DOHH2 (cell line): ENCODE results near the gene ETV6.

ENCODE experiments used
- H3F3A ChIP-seq: fragments of 200-600 bp; sonication (generic), shearing (Covaris generic); 2 replicates; pipeline ENCODE4 v1.6.0; 2016; ENCODE audit warnings: antibody characterized with exemption, mild to moderate bottlenecking; ENCODE audit not compliant: control insufficient read depth, insufficient read depth
- H3K27ac ChIP-seq: fragments of 200-600 bp; sonication (generic); 2 replicates; pipeline ENCODE4 v1.5.1; 2014; ENCODE audit warnings: low read depth, mild to moderate bottlenecking, low read length, moderate library complexity
- H3K27me3 ChIP-seq: fragments of 200-600 bp; sonication (generic); 2 replicates; pipeline ENCODE4 v1.6.1; 2014; ENCODE audit warnings: mild to moderate bottlenecking, low read length, mixed read lengths; ENCODE audit not compliant: control insufficient read depth
- H3K36me3 ChIP-seq: fragments of 200-600 bp; sonication (generic); 2 replicates; pipeline ENCODE4 v1.6.1; 2014; ENCODE audit warnings: mild to moderate bottlenecking, low read length, moderate library complexity, mixed read lengths; ENCODE audit not compliant: control insufficient read depth
- H3K4me1 ChIP-seq: fragments of 200-600 bp; sonication (generic); 2 replicates; pipeline ENCODE4 v1.6.1; 2014; ENCODE audit warnings: mild to moderate bottlenecking, low read length, mixed read lengths; ENCODE audit not compliant: control insufficient read depth
- H3K4me2 ChIP-seq: fragments of 200-600 bp; sonication (generic); 2 replicates; pipeline ENCODE4 v1.6.0; 2014; ENCODE audit warnings: mild to moderate bottlenecking, low read length, moderate library complexity
- H3K4me3 ChIP-seq: fragments of 200-600 bp; sonication (generic); 2 replicates; pipeline ENCODE4 v1.5.1; 2014; ENCODE audit warnings: mild to moderate bottlenecking, low read length, mixed read lengths
- H3K79me2 ChIP-seq: fragments of 200-600 bp; sonication (generic); 2 replicates; pipeline ENCODE4 v1.6.1; 2014; ENCODE audit warnings: mild to moderate bottlenecking, low read length, mixed read lengths; ENCODE audit not compliant: control insufficient read depth
- H3K9me2 ChIP-seq: fragments of 200-600 bp; sonication (generic); replicated peaks from 2 replicates; pipeline ENCODE4 v1.6.1; 2014; ENCODE audit warnings: mild to moderate bottlenecking, low read length, mixed read lengths; ENCODE audit not compliant: control insufficient read depth
- H3K9me3 ChIP-seq: fragments of 200-600 bp; sonication (generic); 2 replicates; pipeline ENCODE4 v1.6.1; 2014; ENCODE audit warnings: antibody characterized with exemption, low read length, mixed read lengths; ENCODE audit not compliant: control insufficient read depth, insufficient read depth
- H4K20me1 ChIP-seq: fragments of 200-600 bp; sonication (generic); 2 replicates; pipeline ENCODE4 v1.6.0; 2014; ENCODE audit warnings: low read depth, mild to moderate bottlenecking, antibody characterized with exemption, low read length, moderate library complexity; ENCODE audit not compliant: control insufficient read depth, insufficient read depth
- CTCF ChIP-seq: fragments of 200-600 bp; sonication (generic); IDR thresholded peaks from one replicate; pipeline ENCODE4 v1.5.1; 2014; ENCODE audit warnings: antibody characterized with exemption, mild to moderate bottlenecking, low read depth, low read length; ENCODE audit not compliant: poor library complexity, severe bottlenecking
- EZH2phosphoT487 ChIP-seq: fragments of 200-600 bp; sonication (generic); IDR thresholded peaks from 2 replicates; pipeline ENCODE4 v1.6.1; 2017; ENCODE audit warnings: borderline replicate concordance, mild to moderate bottlenecking, antibody characterized with exemption, low read length, moderate library complexity, mixed read lengths

Gene ETV6

GRCh38 chr12:11759494-11759878 is 110.0 kb downstream of the ETV6 start:
- Histone ChIP-seq H3K27me3 (no peaks in the 10 kb centered on the region), H4K20me1 (no peaks in the 10 kb centered on the region), H3F3A (0 out of 2 replicates have a peak, but pooled peaks cover 9% of the 10 kb centered on the region), H3K79me2 (no peaks in the 10 kb centered on the region), H3K27ac (peak overlapping the region; percentile 83), H3K36me3 (no peaks in the 10 kb centered on the region; the same call in 1 of the 2 replicates), H3K9me2 (no peaks in the 10 kb centered on the region), H3K4me3 (peak overlapping the region; percentile 63), H3K4me1 (peaks cover 61% of the 10 kb centered on the region), H3K4me2 (peak overlapping the region; percentile 65), H3K9me3 (no peaks in the 10 kb centered on the region)
- TF ChIP-seq EZH2phosphoT487, result no peak

- H3F3A ChIP-seq, result 0 out of 2 replicates have a peak, but pooled peaks cover 9% of the 10 kb centered on the region
- H3K9me3 ChIP-seq, result no peaks in the 10 kb centered on the region
- H3K79me2 ChIP-seq, result no peaks in the 10 kb centered on the region
- peaks cover 65% of the 10 kb centered on the region for H3K4me1 ChIP-seq
- H3K4me3 ChIP-seq, result no peak overlapping the region
- H3K36me3 ChIP-seq, result no peaks in the 10 kb centered on the region; the same call in 1 of the 2 replicates
- no peaks in the 10 kb centered on the region for H3K9me2 ChIP-seq
- no peaks in the 10 kb centered on the region for H4K20me1 ChIP-seq
- TF ChIP-seq CTCF (no peak), EZH2phosphoT487 (no peak)
- no peaks in the 10 kb centered on the region for H3K27me3 ChIP-seq
- peak overlapping the region; percentile 83 for H3K27ac ChIP-seq
- H3K4me2 ChIP-seq, result peak overlapping the region; percentile 65
Observed at GRCh38 chr12:11759899-11760298, 110.4 kb downstream of the ETV6 start.

- no peaks in the 10 kb centered on the region for H3K9me3 ChIP-seq
- H3K4me1 ChIP-seq, result peaks cover 86% of the 10 kb centered on the region
- no peaks in the 10 kb centered on the region for H3K27me3 ChIP-seq
- no peaks in the 10 kb centered on the region for H3K9me2 ChIP-seq
- no peaks in the 10 kb centered on the region for H4K20me1 ChIP-seq
- peak overlapping the region; percentile 41 for H3K4me2 ChIP-seq
- peak overlapping the region; percentile 22 for H3K4me3 ChIP-seq
- no peak for TF ChIP-seq CTCF
- no peak for TF ChIP-seq EZH2phosphoT487
- no peaks in the 10 kb centered on the region for H3K79me2 ChIP-seq
- no peaks in the 10 kb centered on the region; the same call in 1 of the 2 replicates for H3K36me3 ChIP-seq
- H3K27ac ChIP-seq, result peak overlapping the region; percentile 11; the same call in 1 of the 2 replicates
- H3F3A ChIP-seq, result peaks cover 15% of the 10 kb centered on the region; the same call in 1 of the 2 replicates
Observed at GRCh38 chr12:11761869-11762567, 112.5 kb downstream of the ETV6 start.

- TF ChIP-seq CTCF (no peak), EZH2phosphoT487 (no peak)
- no peaks in the 10 kb centered on the region for H3K79me2 ChIP-seq
- peak overlapping the region; percentile 41 for H3K4me2 ChIP-seq
Observed at GRCh38 chr12:11762723-11763326, 113.4 kb downstream of the ETV6 start.

More at GRCh38 chr12:11762723-11763326, 113.4 kb downstream of the ETV6 start:
- Histone ChIP-seq H3F3A (peaks cover 15% of the 10 kb centered on the region; the same call in 1 of the 2 replicates), H3K9me3 (no peaks in the 10 kb centered on the region), H3K9me2 (no peaks in the 10 kb centered on the region), H3K4me1 (peaks cover 84% of the 10 kb centered on the region), H3K4me3 (peak overlapping the region; percentile 22), H4K20me1 (no peaks in the 10 kb centered on the region), H3K27ac (no peak overlapping the region), H3K27me3 (no peaks in the 10 kb centered on the region), H3K36me3 (no peaks in the 10 kb centered on the region; the same call in 1 of the 2 replicates)
